ENCODE data around the gene DHRS7C. TPM values are rescaled to one million over a fixed set of nuclear protein-coding genes. Genes with fewer than 3 reads are reported as not detected.
A peak's percentile ranks its signal among the peaks of the same experiment; 100 is the strongest.

Gene DHRS7C
- total and polyA plus RNA-seq, 8 donors: not detected

DNA sequence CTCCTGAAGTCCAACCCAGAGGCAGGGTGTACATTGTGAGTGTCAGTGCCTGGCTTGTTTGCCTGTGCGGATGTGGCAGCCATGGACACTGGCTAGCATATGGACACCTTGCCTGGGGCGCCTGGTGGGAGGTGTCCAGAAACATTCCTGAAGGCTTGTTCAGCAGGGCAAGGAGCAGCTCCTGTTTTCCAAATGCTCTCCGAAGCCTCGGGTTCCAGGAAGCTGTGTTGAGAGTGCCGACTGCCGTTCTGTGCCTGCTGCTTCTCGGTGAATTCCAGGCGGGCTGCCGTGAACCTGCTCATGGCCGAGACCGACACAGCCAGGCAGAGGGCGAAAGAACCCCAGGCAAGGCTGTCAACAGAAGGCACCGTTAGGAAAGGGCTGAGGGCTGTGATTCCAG is 10.9 kb upstream of the DHRS7C start:
- H3K4me3 ChIP-seq: no peak overlapping the region
- TF ChIP-seq POLR2AphosphoS5 (IDR thresholded peaks at IDR 0.05) (no peak), EP300 (IDR thresholded peaks at IDR 0.05) (no peak), POLR2A (IDR thresholded peaks at IDR 0.05) (no peak)
- TF ChIP-seq, protein P1, sequence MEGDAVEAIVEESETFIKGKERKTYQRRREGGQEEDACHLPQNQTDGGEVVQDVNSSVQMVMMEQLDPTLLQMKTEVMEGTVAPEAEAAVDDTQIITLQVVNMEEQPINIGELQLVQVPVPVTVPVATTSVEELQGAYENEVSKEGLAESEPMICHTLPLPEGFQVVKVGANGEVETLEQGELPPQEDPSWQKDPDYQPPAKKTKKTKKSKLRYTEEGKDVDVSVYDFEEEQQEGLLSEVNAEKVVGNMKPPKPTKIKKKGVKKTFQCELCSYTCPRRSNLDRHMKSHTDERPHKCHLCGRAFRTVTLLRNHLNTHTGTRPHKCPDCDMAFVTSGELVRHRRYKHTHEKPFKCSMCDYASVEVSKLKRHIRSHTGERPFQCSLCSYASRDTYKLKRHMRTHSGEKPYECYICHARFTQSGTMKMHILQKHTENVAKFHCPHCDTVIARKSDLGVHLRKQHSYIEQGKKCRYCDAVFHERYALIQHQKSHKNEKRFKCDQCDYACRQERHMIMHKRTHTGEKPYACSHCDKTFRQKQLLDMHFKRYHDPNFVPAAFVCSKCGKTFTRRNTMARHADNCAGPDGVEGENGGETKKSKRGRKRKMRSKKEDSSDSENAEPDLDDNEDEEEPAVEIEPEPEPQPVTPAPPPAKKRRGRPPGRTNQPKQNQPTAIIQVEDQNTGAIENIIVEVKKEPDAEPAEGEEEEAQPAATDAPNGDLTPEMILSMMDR (IDR thresholded peaks at IDR 0.05): no peak
- WGBS, 5 donors: 73 to 80% (median 75%) methylated on average over 12 to 13 of the region's 13 CpGs
- peaks cover 0 to 18% (median 11%) of the 10 kb centered on the region in 4 donors for H3K9me3 ChIP-seq
- H3K27ac ChIP-seq: no peak overlapping the region
- intact Hi-C loops (cut with DNase I; ENCODE audit: low total_unique reads): no loop called here
- H3K4me1 ChIP-seq: peaks cover 0 to 6% (median 0%) of the 10 kb centered on the region in 4 donors
- H3K27me3 ChIP-seq: peaks cover 0 to 8% (median 0%) of the 10 kb centered on the region in 3 donors
- no peaks in the 10 kb centered on the region for H3K36me3 ChIP-seq
- no peak for DNase-seq

DNA sequence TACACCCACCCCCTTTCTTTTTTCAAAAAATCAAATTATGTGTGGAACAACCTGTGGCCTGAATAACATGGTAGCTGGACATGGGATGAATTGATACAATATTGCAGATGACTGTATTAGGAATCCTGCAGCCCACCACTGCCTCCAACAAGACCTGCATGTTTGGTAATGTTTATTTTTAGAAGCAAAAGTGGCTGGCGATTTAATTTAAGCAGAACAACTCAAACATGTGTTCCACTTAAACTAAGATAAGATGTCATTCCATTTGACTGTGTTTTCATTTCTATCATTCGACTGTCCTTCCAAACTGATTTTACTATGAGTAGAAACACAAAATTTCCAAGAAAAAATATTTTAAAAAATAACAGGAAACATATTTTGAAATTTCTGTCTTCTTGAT is 10.1 kb upstream of the DHRS7C start:
- TF ChIP-seq, protein P1 (IDR thresholded peaks at IDR 0.05): no peak
- no peak for TF ChIP-seq EP300 (IDR thresholded peaks at IDR 0.05)
- TF ChIP-seq POLR2A (IDR thresholded peaks at IDR 0.05): no peak
- TF ChIP-seq POLR2AphosphoS5 (IDR thresholded peaks at IDR 0.05): no peak
- intact Hi-C loops (cut with DNase I; ENCODE audit: low total_unique reads): no loop called here
- DNase-seq: no peak
- Histone ChIP-seq H3K27ac (no peak overlapping the region), H3K9me3 (peaks cover 0 to 18% (median 11%) of the 10 kb centered on the region in 4 donors), H3K4me3 (no peak overlapping the region), H3K27me3 (peaks cover 0 to 8% (median 0%) of the 10 kb centered on the region in 3 donors), H3K4me1 (peaks cover 0 to 6% (median 0%) of the 10 kb centered on the region in 4 donors), H3K36me3 (no peaks in the 10 kb centered on the region)
- WGBS, 5 donors: 52 to 65% (median 57%) methylated on average over 2 of the region's 2 CpGs

DNA sequence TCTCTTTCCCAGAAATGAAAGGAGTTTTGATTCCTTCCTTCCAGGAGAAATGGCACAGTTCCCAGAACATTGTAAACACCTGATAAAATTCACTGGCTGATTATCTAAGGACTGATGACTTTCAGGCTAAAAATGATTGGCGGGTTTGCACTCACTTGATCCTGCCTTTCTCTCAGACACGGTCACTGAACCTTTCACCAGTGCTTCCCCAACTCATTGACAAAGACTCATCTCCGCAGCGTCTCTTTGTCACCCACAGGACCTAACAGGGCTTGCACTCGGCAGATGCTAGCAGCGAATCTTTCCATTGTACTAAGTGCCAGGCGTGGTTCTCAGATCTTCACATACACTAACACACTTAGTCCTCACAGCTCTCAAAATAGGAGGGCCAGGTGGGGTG is 7.3 kb upstream of the DHRS7C start:
- Histone ChIP-seq H3K27me3 (peaks cover 0 to 12% (median 0%) of the 10 kb centered on the region in 3 donors), H3K4me1 (peaks cover 0 to 6% (median 0%) of the 10 kb centered on the region in 4 donors), H3K4me3 (no peak overlapping the region), H3K36me3 (no peaks in the 10 kb centered on the region), H3K27ac (no peak overlapping the region), H3K9me3 (no peaks in the 10 kb centered on the region)
- intact Hi-C loops (cut with DNase I; ENCODE audit: low total_unique reads): no loop called here
- DNase-seq: peak in 1 of 2 donors; percentile 22
- TF ChIP-seq POLR2A (IDR thresholded peaks at IDR 0.05): no peak
- TF ChIP-seq, protein P1 (IDR thresholded peaks at IDR 0.05): no peak
- no peak for TF ChIP-seq EP300 (IDR thresholded peaks at IDR 0.05)
- TF ChIP-seq POLR2AphosphoS5 (IDR thresholded peaks at IDR 0.05): no peak
- 50 to 61% (median 60%) methylated on average over 7 of the region's 7 CpGs for WGBS, 5 donors

DNA sequence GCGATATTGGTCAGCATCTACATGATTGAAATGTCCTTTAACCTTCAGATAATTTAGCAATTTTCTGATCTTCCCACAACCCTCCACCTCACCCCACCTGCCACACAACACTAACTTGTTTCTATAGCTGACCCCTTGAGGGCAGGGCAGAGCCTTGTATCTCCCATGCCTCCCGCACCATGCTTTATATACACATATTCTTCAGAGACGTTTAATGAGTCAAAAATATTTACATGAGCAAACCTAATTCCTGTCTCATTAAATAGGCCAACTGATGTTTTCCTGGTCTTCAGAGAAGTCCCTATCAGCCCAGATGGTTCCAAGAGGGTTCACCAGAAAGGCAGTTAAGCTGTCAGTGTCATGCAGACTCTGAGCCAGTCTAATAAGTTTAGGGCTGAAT is 6.6 kb upstream of the DHRS7C start:
- 68 to 80% (median 75%) methylated on average over 3 of the region's 3 CpGs for WGBS, 5 donors
- intact Hi-C loops (cut with DNase I; ENCODE audit: low total_unique reads): no loop called here
- no peak for TF ChIP-seq POLR2A (IDR thresholded peaks at IDR 0.05)
- TF ChIP-seq POLR2AphosphoS5 (IDR thresholded peaks at IDR 0.05): no peak
- TF ChIP-seq, protein P1 (IDR thresholded peaks at IDR 0.05): no peak
- TF ChIP-seq EP300 (IDR thresholded peaks at IDR 0.05): no peak
- no peak overlapping the region for H3K27ac ChIP-seq
- no peak for DNase-seq
- no peaks in the 10 kb centered on the region for H3K9me3 ChIP-seq
- peaks cover 0 to 6% (median 0%) of the 10 kb centered on the region in 4 donors for H3K4me1 ChIP-seq
- no peaks in the 10 kb centered on the region for H3K36me3 ChIP-seq
- H3K27me3 ChIP-seq: peaks cover 0 to 12% (median 0%) of the 10 kb centered on the region in 3 donors
- no peak overlapping the region for H3K4me3 ChIP-seq

Measured in stomach (tissue), 9 donors.